HEK293 (cell line): ENCODE results near the gene NACA2.

Experiments used
- CTCF ChIA-PET: fragments of 350-600 bp; formaldehyde crosslinking; extraction: SDS; loops from one replicate; lab custom pipeline; 2021; ENCODE audit warnings: antibody characterized with exemption; lab: Yijun Ruan, JAX
- POLR2A ChIA-PET: fragments of 300-600 bp; formaldehyde crosslinking; extraction: SDS; loops from one replicate; lab custom pipeline; 2020; ENCODE audit warnings: antibody characterized with exemption, inconsistent platforms; lab: Yijun Ruan, JAX
- H3K27ac ChIP-seq: fragments of 200-500 bp; sonication (Bioruptor generic); 2 replicates; pipeline ENCODE4 v1.5.1; 2014; ENCODE audit warnings: low read depth, low read length, control low read depth, inconsistent platforms; ENCODE audit errors: extremely low read depth
- H3K36me3 ChIP-seq, 2 experiments: fragments of 200-500 bp in 1 of 2; sonication (Bioruptor generic) in 1 of 2; 1 replicate in 1 of 2; 2 replicates in 1 of 2; pipeline ENCODE4 v1.5.1; 2014 to 2017; ENCODE audit warnings: inconsistent platforms in 2 of 2, low read length in 2 of 2; ENCODE audit not compliant: control insufficient read depth in 2 of 2, insufficient read depth in 1 of 2
- H3K4me1 ChIP-seq: fragments of 200-500 bp; sonication (Bioruptor generic); 2 replicates; pipeline ENCODE4 v1.5.1; 2014; ENCODE audit warnings: mild to moderate bottlenecking, low read length, inconsistent platforms; ENCODE audit not compliant: control insufficient read depth, insufficient read depth
- H3K4me3 ChIP-seq: 2 replicates; pipeline ENCODE4 v1.5.1; 2011; ENCODE audit warnings: low read depth, mild to moderate bottlenecking, control low read depth, low read length, moderate library complexity
- H3K9me3 ChIP-seq: fragments of 200-500 bp; sonication (Bioruptor generic); 2 replicates; pipeline ENCODE4 v1.5.1; 2014; ENCODE audit warnings: low read depth, low read length, inconsistent platforms; ENCODE audit not compliant: control insufficient read depth, insufficient read depth
- ATF2 ChIP-seq: fragments of 450-650 bp; formaldehyde crosslinking; IDR thresholded peaks from 2 replicates; pipeline ENCODE4 v1.5.1; 2016; ENCODE audit warnings: missing biosample characterization, missing genetic modification characterization, low read depth
- BCL11B ChIP-seq: fragments of 450-650 bp; formaldehyde crosslinking; IDR thresholded peaks from 2 replicates; pipeline ENCODE4 v1.5.1; 2016; ENCODE audit warnings: low read depth, missing biosample characterization, missing genetic modification characterization
- GFI1B ChIP-seq: fragments of 450-650 bp; formaldehyde crosslinking; IDR thresholded peaks from 2 replicates; pipeline ENCODE4 v1.5.1; 2016; ENCODE audit warnings: missing biosample characterization, missing genetic modification characterization
- KLF9 ChIP-seq: fragments of 450-650 bp; formaldehyde crosslinking; IDR thresholded peaks from 2 replicates; pipeline ENCODE4 v1.5.1; 2016; ENCODE audit warnings: missing biosample characterization, missing genetic modification characterization, low read depth
- PRDM2 ChIP-seq: fragments of 450-650 bp; formaldehyde crosslinking; IDR thresholded peaks from 2 replicates; pipeline ENCODE4 v1.5.1; 2016; ENCODE audit warnings: missing biosample characterization, missing genetic modification characterization, borderline replicate concordance
- SCRT1 ChIP-seq: fragments of 450-650 bp; formaldehyde crosslinking; IDR thresholded peaks from 2 replicates; pipeline ENCODE4 v1.5.1; 2016; ENCODE audit warnings: missing biosample characterization, missing genetic modification characterization, borderline replicate concordance
- TRIM28 ChIP-seq: IDR thresholded peaks from 2 replicates; pipeline ENCODE4 v1.6.1; 2011; ENCODE audit warnings: low read length, control low read depth, borderline replicate concordance
- ZBTB1 ChIP-seq: fragments of 450-650 bp; formaldehyde crosslinking; IDR thresholded peaks from 2 replicates; pipeline ENCODE4 v1.5.1; 2016; ENCODE audit warnings: missing biosample characterization, missing genetic modification characterization
- ZBTB20 ChIP-seq: fragments of 450-650 bp; formaldehyde crosslinking; IDR thresholded peaks from 2 replicates; pipeline ENCODE4 v1.5.1; 2016; ENCODE audit warnings: missing biosample characterization, missing genetic modification characterization
- ZBTB6 ChIP-seq: fragments of 450-650 bp; formaldehyde crosslinking; IDR thresholded peaks from 2 replicates; pipeline ENCODE4 v1.5.1; 2017; ENCODE audit warnings: missing biosample characterization, missing genetic modification characterization
- ZEB2 ChIP-seq: fragments of 450-650 bp; formaldehyde crosslinking; IDR thresholded peaks from 2 replicates; pipeline ENCODE4 v1.5.1; 2016; ENCODE audit warnings: missing biosample characterization, missing genetic modification characterization
- ZFHX2 ChIP-seq: fragments of 450-650 bp; formaldehyde crosslinking; conservative IDR thresholded peaks from 2 replicates; pipeline ENCODE4 v1.5.1; 2016; ENCODE audit warnings: missing biosample characterization, missing genetic modification characterization
- ZFP37 ChIP-seq: fragments of 450-650 bp; formaldehyde crosslinking; IDR thresholded peaks from 2 replicates; pipeline ENCODE4 v1.5.1; 2016; ENCODE audit warnings: missing biosample characterization, missing genetic modification characterization
- ZNF133 ChIP-seq: fragments of 450-650 bp; formaldehyde crosslinking; IDR thresholded peaks from 2 replicates; pipeline ENCODE4 v1.5.1; 2016; ENCODE audit warnings: missing biosample characterization, missing genetic modification characterization
- ZNF138 ChIP-seq: fragments of 450-650 bp; formaldehyde crosslinking; IDR thresholded peaks from 2 replicates; pipeline ENCODE4 v1.5.1; 2016; ENCODE audit warnings: missing biosample characterization, missing genetic modification characterization, borderline replicate concordance
- ZNF24 ChIP-seq: fragments of 450-650 bp; formaldehyde crosslinking; IDR thresholded peaks from 2 replicates; pipeline ENCODE4 v1.5.1; 2016; ENCODE audit warnings: missing biosample characterization, missing genetic modification characterization
- ZNF626 ChIP-seq: fragments of 450-650 bp; sonication (Bioruptor Pico); formaldehyde crosslinking; IDR thresholded peaks from 2 replicates; pipeline ENCODE4 v1.5.1; 2018; ENCODE audit warnings: missing biosample characterization, missing genetic modification characterization, inconsistent platforms
- ZNF768 ChIP-seq: fragments of 450-650 bp; formaldehyde crosslinking; IDR thresholded peaks from 2 replicates; pipeline ENCODE4 v1.5.1; 2018; ENCODE audit warnings: missing biosample characterization, mild to moderate bottlenecking, missing genetic modification characterization
- ZSCAN18 ChIP-seq: fragments of 450-650 bp; formaldehyde crosslinking; IDR thresholded peaks from 2 replicates; pipeline ENCODE4 v1.5.1; 2016; ENCODE audit warnings: missing biosample characterization, missing genetic modification characterization
- ZSCAN5A ChIP-seq: fragments of 450-650 bp; formaldehyde crosslinking; IDR thresholded peaks from 2 replicates; pipeline ENCODE4 v1.5.1; 2016; ENCODE audit warnings: missing biosample characterization, missing genetic modification characterization

Gene NACA2

GRCh38 chr17:61600621-61601020, 9.6 kb upstream of the NACA2 start (continued):
- TF ChIP-seq ZNF133 (tag by site-specific recombination) (no peak), ZNF626 (tag by site-specific recombination) (no peak), ZNF768 (tag by site-specific recombination) (no peak), TRIM28 (no peak), ZFHX2 (tag by site-specific recombination) (no peak), ZSCAN18 (no peak), GFI1B (tag by site-specific recombination) (no peak)

- ChIA-PET CTCF (interaction anchor here (0.7 to 1.7 kb wide), 5 partner anchors 16 to 237 kb away, joined by 3 to 7 read pairs (median 4); no protein-coding TSS in a partner anchor), POLR2A (no interaction called here)
- H3K4me3 ChIP-seq, result no peak overlapping the region
- no peaks in the 10 kb centered on the region for H3K9me3 ChIP-seq
- TF ChIP-seq PRDM2 (tag by site-specific recombination) (no peak), ZBTB6 (tag by site-specific recombination) (no peak), ZSCAN5A (tag by site-specific recombination) (no peak), BCL11B (tag by site-specific recombination) (no peak), ZEB2 (no peak), ATF2 (tag by site-specific recombination) (no peak), ZFP37 (tag by site-specific recombination) (no peak), ZNF24 (no peak), ZBTB1 (tag by site-specific recombination) (no peak), ZFHX2 (tag by site-specific recombination) (no peak), KLF9 (tag by site-specific recombination) (no peak), ZBTB20 (tag by site-specific recombination) (no peak), ZNF138 (no peak), SCRT1 (tag by site-specific recombination) (no peak)
- no peak overlapping the region for H3K27ac ChIP-seq
- no peaks in the 10 kb centered on the region for H3K36me3 ChIP-seq
- H3K4me1 ChIP-seq, result no peaks in the 10 kb centered on the region
Measured at GRCh38 chr17:61599608-61600007, 8.6 kb upstream of the NACA2 start.
